GM18505 (cell line): ENCODE results near the gene SERPINB11.

Experiments used
- ATAC-seq: cut with Tn5 transposase; IDR thresholded peaks from one replicate; pipeline ENCODE4 v1.9.1; 2021; ENCODE audit not compliant: unreplicated experiment
- POLR2A ChIP-seq: IDR thresholded peaks from 4 replicates; pipeline ENCODE4 v1.6.1; 2011; ENCODE audit warnings: borderline replicate concordance; ENCODE audit not compliant: insufficient read depth, insufficient read length; ENCODE audit errors: extremely low read depth

SERPINB11 gene

DNA sequence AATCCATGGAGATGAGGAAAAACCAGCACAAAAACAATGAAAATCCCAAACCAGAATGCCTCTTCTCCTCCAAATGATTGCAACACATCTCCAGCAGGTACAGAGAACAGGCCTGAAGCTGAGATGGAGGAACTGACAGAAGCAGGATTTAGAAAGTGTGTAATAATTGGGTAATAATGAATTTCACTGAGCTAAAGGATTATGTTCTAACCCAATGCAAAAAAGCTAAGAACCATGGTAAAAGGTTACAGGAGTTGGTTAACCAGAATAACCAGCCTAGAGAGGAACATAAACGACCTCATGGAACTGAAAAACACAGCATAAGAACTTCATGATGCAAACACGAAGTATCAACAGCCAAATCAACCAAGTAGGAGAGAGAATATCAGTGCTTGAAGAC is 13.7 kb upstream of the SERPINB11 start:
- ATAC-seq: no peak
- TF ChIP-seq POLR2A: no peak

- TF ChIP-seq POLR2A: no peak
- no peak for ATAC-seq
Measured at GRCh38 chr18:63697097-63697660, 5.6 kb upstream of the SERPINB11 start.

DNA sequence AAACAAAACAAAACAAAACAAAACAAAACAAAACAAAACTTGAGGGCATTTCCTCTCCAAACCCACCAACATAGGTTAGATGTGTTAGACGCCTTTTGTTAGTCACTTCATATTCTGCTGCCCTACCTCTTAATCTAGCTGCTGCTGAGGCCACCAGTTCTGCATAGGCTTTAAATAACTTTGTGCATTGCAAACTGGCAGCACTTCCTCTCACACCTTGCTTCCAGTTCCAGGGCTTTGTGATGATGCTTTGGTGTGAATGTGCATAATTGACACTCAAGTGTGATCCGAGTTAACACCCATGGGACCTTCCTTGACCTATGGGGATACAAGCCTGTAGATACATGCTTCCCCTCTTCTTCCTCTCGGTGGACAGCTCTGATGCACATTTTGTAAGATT is 2.3 kb upstream of the SERPINB11 start:
- no peak for ATAC-seq
- no peak for TF ChIP-seq POLR2A

DNA sequence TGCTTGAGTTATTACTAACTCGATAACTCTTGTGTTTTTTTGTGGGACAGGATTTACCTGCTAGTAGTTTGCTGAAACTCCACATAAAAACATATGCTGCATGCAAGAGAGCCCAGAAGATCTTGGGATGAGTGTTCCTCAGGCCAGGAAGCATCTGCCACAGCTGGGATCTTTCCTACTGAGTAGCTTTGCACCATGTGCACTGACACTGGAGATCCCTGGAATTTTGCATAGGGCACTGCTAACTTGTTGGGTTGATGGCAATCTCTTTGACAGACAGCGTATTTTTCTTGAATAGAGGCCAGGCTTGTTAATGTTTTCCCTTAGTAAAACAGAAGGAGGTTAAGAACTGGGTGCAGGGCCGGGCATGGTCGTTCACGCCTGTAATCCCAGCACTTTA is 808 bp upstream of the SERPINB11 start:
- no peak for ATAC-seq
- TF ChIP-seq POLR2A: no peak

GRCh38 chr18:63705401-63705800 is 2.6 kb downstream of the SERPINB11 start:
- no peak for TF ChIP-seq POLR2A
- ATAC-seq: no peak

DNA sequence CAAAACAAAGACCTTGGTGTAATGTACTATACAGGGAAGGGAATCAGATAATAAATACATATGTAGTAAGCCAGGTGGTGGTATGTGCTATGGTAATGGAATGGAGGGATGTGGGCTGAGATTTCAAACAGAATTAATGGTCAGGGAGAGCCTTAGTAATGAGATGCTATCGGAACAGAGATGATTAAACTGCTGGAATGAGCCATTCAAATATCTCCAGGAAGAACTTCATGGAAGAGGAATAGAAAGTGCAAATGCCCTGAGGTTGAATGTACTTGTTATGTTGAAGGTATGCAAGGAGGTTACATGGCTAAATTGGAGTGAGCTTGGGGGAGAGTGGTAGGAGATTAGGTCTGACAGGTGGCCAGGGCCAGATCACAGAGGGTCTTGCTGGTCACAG is 5.1 kb downstream of the SERPINB11 start:
- TF ChIP-seq POLR2A: no peak
- no peak for ATAC-seq

GRCh38 chr18:63708650-63709049 is 5.9 kb downstream of the SERPINB11 start:
- no peak for TF ChIP-seq POLR2A
- ATAC-seq: no peak

DNA sequence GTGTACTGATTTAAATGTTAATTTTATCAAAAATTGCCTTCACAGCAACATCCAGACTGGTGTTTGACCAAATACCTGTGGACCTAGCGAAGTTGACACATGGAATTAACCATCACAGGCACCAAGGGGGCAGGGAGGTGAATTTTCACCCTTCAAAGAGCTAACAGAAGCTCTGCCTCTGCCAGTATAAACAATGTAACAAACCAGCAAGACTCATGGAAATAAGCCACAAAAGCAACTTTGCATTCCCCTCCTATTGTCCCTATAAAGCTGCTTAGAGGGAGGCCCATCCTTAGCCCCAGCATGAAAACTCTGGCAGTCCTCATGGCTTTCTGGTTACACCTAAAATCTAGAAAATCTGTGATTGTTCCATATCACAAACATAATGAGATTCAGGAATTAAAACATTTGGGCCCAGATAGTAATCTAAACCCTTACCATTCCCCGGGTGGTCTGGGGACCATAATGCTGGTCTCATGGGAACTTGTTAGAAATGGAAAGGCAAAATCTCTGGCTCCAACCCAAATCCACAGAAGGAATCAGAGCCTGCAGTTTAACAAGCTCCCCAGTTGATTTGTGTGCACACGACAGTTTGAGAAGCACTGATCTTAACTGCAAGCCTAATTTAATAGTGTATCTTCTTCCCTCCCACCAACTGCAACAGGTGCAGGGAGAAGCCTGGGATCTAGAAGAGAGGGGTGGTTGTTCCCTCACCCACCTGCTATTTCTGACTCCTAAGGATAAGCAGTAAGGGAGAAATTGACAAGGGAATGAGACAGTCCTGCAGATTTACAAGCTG is 23.1 kb downstream of the SERPINB11 start:
- no peak for ATAC-seq
- no peak for TF ChIP-seq POLR2A

DNA sequence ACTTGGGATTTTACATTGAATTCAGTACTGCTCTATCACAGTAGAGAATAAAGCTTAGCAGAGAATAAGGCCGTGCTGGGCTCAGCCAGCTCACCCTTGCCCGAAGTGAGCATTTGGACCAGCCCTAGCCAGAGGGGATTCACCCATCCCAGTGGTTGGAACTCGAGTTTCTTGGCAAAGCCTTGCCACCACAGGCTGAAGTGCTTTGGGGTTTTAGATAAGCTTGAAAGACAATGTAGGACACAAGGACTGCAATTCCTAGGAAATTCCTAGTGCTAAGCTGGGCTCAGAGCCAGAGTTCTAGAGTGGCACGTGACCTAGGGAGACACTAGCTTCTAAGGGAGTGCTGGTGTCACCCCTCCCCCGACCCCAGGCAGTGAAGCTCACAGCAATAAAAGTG is 28.0 kb downstream of the SERPINB11 start:
- no peak for TF ChIP-seq POLR2A
- ATAC-seq: no peak

DNA sequence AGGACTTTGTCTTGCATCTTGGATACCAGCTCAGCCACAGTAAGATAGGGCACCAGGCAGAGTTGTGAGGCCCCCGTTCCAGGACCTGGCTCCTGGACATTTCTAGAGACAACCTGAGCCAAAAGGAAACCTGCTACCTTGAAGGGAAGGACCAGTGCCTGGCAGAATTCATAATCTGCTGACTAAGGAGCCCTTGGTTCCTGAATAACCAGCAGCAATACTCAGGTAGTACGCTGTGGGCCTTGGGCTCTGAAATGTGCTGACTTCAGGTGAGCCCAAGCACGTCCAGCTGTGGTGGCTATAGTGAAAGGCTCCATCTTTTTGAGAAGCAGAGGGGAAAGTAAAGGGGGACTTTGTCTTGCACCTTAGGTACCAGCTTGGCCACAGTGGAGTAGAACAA is 28.5 kb downstream of the SERPINB11 start:
- no peak for TF ChIP-seq POLR2A
- ATAC-seq: no peak

DNA sequence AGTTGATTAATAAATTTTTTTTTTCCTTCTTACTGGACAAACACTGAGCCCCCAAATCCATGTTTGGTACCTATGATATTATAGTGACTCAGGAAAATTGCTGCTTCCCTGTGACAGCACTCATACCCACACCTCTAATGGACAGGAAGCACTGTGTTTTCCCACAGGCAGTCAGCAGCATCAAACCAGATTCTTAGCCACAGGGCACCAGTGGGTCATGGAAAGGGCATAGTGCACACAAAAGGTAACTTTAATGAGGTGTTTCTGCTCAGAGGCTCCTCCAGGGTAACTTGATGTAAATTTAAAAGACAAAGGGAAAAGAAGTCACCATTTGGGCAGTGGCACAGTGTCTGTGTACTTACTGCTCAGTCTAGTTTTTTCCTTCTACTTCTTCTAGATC is 34.1 kb downstream of the SERPINB11 start:
- no peak for TF ChIP-seq POLR2A
- ATAC-seq: no peak

- TF ChIP-seq POLR2A: no peak
- no peak for ATAC-seq
Measured at GRCh38 chr18:63741769-63742168, 39.0 kb downstream of the SERPINB11 start.

DNA sequence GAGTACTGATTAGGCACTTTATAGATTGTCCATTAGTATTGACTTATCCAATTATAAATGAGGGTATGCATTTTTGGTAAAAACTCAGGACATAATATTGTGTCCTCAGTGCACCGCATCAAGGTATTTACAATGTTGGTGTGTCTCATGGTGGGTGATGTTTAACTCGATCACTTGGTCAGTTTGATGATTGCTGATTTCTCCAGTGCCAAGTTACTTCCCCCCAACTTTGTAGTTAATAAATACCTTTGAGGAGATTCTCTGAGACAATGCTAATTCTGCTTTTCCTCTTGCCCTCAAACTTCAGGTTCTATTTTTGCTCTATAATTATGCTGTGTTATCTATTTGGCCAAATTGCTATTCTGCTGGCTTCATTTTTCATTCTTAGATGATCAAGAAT is 44.2 kb downstream of the SERPINB11 start:
- TF ChIP-seq POLR2A: no peak
- ATAC-seq: no peak

DNA sequence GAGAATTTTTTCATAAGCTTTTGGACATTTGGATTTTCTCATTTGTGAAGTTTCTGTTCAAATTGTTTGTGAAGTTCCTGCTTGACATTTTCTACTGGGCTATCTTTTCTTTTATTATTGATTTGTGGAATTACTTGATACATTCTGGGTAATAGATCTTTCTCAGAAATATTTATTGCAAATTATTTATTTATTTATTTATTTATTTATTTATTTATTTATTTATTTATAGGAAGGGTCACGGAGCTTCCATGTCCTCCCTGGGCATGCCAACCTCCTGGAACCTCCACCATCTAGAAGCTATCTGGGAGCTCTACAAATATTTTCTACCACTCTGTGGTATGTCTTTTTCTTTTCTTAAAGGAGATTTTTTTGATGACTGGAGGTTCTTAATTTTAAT is 46.7 kb downstream of the SERPINB11 start:
- TF ChIP-seq POLR2A: no peak
- ATAC-seq: no peak
